GM19463 (cell line): ENCODE measurements around the gene IGFBPL1.
"Not testable (repeated sequence)": the region's sequence is repeated elsewhere in the genome, so short reads cannot be mapped to it uniquely, and the experiment has no call there.

Experiments used
- ATAC-seq: cut with Tn5 transposase; IDR thresholded peaks from one replicate; pipeline ENCODE4 v1.9.1; 2021; ENCODE audit warnings: mild to moderate bottlenecking, moderate library complexity; ENCODE audit not compliant: unreplicated experiment

IGFBPL1 gene

GRCh38 chr9:38401994-38402393 is 22.3 kb downstream of the IGFBPL1 start:
- no peak for ATAC-seq

DNA sequence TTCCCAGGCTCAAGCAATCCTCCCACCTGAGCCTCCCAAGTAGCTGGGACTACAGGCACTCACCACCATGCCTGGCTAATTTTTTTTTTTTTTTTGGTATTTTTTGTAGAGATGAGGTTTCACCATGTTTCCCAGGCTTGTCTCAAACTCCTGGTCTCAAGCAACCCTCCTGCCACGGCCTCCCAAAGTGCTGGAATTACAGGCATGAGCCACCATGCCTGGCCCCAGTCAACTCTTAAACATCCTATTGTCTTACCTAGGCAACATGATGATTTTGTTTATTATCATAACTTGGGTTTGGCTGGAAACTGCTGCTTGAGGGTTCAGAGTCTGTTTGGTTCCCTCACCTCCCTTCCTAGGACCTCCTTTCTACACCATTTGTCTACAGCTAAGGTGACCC is 25.1 kb downstream of the IGFBPL1 start:
- not testable (repeated sequence) for ATAC-seq

DNA sequence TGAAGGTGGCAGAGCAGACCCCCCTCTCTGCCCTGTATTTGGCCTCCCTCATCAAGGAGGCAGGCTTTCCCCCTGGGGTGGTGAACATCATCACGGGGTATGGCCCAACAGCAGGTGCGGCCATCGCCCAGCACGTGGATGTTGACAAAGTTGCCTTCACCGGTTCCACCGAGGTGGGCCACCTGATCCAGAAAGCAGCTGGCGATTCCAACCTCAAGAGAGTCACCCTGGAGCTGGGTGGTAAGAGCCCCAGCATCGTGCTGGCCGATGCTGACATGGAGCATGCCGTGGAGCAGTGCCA is 27.9 kb downstream of the IGFBPL1 start:
- ATAC-seq = no peak

DNA sequence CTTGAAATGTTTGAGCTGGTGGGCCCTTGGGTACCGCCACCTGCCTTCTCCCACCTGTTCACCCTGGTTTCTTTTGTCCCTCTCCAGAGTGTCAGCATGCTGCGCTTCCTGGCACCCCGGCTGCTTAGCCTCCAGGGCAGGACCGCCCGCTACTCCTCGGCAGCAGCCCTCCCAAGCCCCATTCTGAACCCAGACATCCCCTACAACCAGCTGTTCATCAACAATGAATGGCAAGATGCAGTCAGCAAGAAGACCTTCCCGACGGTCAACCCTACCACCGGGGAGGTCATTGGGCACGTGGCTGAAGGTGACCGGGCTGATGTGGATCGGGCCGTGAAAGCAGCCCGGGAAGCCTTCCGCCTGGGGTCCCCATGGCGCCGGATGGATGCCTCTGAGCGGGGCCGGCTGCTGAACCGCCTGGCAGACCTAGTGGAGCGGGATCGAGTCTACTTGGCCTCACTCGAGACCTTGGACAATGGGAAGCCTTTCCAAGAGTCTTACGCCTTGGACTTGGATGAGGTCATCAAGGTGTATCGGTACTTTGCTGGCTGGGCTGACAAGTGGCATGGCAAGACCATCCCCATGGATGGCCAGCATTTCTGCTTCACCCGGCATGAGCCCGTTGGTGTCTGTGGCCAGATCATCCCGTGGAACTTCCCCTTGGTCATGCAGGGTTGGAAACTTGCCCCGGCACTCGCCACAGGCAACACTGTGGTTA is 28.4 kb downstream of the IGFBPL1 start:
- no peak for ATAC-seq

DNA sequence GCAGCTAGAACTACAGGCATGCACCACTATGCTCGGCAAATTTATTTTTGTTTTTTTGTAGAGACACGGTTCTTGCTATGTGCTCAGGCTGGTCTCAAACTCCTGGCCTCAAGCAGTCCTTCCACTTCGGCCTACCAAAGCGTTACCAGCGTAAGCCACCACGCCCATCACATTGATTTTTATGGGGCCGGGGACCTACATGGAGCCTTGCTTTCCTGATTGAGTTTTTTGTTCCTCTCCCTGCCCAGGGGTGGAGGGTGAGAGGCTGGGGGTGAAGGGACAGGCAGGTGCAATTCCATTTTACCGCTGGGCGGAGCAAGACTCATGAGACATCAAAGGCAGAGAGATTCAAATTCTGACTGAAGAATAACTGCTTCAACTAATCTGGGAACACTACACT is 29.8 kb downstream of the IGFBPL1 start:
- no peak for ATAC-seq

- ATAC-seq = no peak
Observed at GRCh38 chr9:38393128-38393796, 31.0 kb downstream of the IGFBPL1 start.

- ATAC-seq = peak; percentile 97
Observed at GRCh38 chr9:38392235-38393127, 31.8 kb downstream of the IGFBPL1 start, which contains the start of gene ALDH1B1. Gene ALDH1B1 (plus strand): TSS chr9:38392702. CDS start chr9:38395749, 3,047 bp downstream.

DNA sequence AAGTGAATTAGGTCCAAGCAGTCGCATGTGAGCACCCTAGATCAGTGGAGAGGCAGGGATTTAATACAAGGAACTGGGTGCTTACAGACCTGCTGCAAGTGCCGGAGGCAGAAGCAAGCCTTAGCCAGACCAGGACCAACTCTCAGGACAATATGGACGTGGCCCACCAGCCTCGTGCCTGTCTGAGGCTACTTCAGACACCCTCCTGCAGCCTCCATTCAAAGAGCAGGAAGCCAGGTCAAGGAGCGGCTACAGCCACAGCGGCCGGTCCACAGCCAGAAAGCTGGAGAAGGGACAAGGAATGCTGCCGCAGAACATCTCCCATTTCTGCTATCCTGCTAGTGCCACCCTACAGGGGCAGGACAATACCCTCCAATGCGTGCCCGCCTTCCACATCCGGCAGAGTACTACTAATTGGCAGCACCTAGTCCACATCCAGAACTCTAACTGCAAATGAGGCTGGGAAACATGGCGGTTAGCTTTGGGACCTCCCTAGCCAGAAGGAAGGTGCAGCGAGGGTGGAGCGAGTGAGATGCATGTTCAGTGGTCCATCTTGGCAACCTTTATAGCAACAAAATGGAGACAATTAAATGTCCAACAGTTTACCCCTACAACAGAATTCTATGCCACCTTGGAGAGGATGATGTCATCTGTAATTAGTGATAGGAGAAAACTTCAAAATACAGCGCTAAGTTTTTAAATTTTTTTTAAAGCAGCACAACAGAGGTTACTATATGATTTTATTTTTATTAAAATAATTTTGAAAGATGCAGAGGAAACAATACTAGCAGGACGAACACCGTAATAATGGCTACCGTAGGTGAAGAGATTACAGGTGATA is 32.8 kb downstream of the IGFBPL1 start:
- ATAC-seq = no peak

DNA sequence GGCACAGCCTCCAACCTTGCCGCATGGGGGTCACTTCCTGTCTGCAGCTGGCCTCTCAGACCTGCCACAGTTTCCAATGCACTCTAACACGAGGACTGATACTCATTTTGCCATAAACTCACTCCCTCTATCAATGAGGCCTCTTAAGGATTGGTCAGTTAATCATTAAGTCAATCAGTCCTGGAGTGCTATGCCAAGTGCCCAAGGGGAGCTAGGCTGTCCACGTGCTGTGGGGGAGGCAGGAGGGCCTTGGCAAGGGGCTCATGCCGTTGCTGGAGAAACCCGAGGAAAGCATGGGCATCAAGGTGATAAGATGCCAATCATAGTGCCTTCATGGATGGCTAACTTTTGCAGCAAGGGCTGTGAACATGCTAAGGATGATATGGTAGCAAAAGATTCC is 33.4 kb downstream of the IGFBPL1 start:
- no peak for ATAC-seq

- no peak for ATAC-seq
Observed at GRCh38 chr9:38390442-38390841, 33.8 kb downstream of the IGFBPL1 start.

GRCh38 chr9:38389313-38389712 is 34.9 kb downstream of the IGFBPL1 start:
- no peak for ATAC-seq

DNA sequence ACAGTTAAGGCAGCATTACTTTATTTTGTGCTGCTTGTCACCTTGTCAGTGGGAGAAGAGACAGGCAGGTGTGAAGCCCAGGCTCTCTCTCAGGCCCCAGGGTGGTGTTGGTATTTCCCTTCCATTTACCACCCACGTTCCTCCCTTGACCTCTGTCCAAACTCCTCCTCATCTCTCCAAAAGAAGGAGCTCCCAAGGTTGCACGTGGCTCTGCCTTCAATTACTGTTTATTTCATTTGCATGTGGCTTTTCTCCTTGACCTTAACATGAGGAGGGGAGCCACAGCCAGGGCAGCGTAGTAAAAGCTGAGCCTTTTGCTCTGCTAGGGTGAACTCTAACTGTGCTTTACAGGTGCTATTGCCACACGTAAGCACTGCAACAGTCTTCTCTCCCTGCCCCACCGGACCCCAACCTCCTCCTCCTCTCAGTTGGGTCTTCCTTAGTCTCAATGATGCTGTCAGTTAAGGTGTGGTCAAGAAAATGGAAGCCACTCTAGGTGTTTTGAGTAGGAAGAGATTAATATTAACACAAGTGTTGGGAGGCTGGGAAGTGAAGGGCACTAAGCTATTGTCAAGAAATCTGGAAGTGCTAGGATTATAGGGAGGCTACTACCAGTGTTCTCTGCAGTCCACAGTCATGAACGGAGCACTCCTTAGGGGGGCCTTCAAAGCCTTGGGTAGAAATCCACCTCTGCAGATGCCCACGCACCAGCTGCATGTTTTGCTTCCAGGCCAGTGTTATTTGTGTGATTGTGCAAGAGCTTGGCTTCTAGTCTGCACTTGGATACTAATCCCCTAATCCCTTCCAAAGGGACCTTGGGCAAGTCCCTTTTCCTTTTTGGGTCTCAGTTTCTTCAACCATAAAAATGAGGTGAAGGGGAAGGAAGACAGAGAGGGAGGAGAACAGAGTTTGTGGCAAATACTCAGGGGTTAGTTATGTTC is 35.7 kb downstream of the IGFBPL1 start:
- no peak for ATAC-seq

DNA sequence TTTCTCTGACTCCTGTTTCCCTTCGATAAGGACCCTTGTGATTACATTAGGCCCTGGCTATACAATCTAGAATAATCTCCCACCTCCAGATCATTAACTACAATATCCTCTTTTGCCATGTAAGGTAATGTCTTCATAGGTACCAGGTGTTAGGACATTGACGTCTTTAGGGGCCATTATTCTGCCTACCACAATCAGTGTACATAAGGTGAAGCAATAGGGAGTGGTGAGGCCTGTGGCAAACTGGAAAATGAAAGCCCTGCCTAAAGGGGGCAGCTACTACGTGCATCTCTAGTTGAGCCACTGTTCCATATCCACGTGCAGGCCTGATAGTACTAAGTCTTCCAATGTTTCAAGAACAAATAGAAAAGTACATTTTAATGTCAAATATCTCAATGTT is 36.5 kb downstream of the IGFBPL1 start:
- no peak for ATAC-seq

- ATAC-seq = no peak
Observed at GRCh38 chr9:38387066-38387465, 37.2 kb downstream of the IGFBPL1 start.

GRCh38 chr9:38386319-38386895 is 37.8 kb downstream of the IGFBPL1 start:
- ATAC-seq = no peak

GRCh38 chr9:38385896-38386295 is 38.4 kb downstream of the IGFBPL1 start:
- ATAC-seq = no peak

DNA sequence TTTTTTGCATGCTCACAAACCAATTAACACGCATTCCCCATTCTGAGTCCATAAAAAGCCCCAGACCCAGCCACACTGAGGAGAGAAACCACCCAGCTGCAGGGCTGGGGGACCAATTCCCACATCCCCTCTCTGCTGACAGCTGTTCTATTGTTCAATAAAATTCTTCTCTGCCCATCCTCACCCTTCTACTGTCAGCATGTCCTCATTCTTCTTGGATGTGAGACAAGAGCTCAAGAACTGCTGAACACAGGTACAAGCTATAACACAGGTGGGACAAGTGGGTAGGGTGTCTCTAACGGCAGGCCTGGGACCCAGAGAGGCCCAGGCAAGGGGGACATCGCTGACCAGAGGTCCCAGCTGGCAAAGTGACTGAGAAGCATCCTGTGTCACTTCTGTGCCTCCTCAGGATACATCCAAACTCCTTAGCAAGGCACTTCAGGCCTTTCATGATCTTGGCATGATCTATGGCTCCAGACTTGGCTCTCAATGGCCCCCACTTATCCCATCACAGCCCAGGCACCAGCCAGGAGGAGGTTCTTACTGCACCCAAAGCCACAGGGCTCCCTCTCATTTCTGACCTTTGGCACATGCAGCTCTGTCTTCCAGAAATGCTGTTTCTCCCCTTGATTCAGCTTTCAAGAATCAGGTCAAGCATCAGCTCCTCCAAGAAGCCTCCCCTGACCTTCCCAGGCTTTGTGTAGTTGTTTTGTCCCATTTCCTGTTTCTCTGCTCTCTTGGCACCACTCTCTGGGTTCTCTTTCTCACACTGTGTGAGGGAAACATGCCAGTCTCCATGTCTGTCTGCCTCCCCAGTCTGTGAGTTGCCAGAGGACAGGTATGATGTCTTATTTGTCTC is 39.0 kb downstream of the IGFBPL1 start:
- ATAC-seq = no peak

DNA sequence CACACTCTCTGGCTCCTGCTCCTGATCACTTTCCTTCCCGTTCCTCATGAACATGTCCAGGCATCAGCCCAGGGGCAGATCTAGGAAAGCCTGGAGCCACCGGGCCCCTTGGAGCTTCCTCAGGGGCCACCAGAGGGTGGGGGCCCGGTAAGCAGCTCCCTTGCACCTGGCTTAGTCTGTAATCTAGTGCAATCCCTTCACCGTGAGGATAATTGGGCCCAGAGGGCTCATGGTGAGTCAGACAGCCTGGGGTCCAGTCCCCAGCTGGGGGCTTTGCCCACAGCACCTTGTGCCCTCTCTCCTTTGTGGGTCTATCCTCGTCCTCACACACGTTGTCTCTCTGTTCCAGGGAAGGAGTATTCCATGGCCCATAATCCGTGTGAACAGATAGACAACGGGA is 42.1 kb downstream of the IGFBPL1 start:
- no peak for ATAC-seq
